ENCODE data around the gene CD14.

The CD14 gene

DNA sequence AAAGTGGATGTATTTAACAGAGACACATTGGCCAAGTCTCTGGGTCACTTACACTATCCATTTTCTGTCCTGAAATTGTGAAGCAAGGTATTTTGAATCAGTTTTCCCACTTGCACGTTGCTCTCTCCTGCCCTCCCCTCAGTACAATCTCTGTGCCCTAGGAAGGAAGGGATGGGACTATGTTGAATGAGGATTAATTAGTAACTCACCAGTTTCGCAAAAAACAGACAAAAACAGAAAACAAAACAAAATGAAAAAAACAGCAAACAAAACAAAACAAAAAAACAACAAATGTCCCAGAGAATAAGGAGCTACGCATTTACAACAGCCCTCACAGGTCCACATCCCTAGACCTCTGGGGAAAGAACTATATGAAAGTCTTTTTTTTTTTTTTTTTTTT lies 1.1 kb upstream of the CD14 start:
- ChIA-PET CTCF (interaction anchor here (0.5 to 3.2 kb wide), 11 partner anchors 11 to 1474 kb away, joined by 3 to 12 read pairs (median 4); partner anchors contain the start of genes EIF4EBP3, IK and NDUFA2), POLR2A (interaction anchor here (0.7 to 1.7 kb wide), 3 partner anchors 13 to 1475 kb away, joined by 3 to 9 read pairs (median 3); partner anchors contain the start of genes IK and NDUFA2)
- no peaks in the 10 kb centered on the region for H3K4me1 ChIP-seq (ENCODE audit: control insufficient read depth, insufficient read depth, low read length)
- H3K9me3 ChIP-seq (ENCODE audit: control insufficient read depth, insufficient read depth, low read depth, low read length): no peaks in the 10 kb centered on the region
- no peak overlapping the region for H3K27ac ChIP-seq (ENCODE audit: extremely low read depth, low read depth, low read length)
- TF ChIP-seq, protein P1, sequence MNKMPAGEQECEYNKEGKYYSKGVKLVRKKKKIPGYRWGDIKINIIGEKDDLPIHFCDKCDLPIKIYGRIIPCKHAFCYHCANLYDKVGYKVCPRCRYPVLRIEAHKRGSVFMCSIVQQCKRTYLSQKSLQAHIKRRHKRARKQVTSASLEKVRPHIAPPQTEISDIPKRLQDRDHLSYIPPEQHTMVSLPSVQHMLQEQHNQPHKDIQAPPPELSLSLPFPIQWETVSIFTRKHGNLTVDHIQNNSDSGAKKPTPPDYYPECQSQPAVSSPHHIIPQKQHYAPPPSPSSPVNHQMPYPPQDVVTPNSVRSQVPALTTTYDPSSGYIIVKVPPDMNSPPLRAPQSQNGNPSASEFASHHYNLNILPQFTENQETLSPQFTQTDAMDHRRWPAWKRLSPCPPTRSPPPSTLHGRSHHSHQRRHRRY (tag by site-specific recombination; IDR thresholded peaks at IDR 0.05): no peak
- no peak for TF ChIP-seq ZNF76 (tag by site-specific recombination; IDR thresholded peaks at IDR 0.05; ENCODE audit: borderline replicate concordance, low read depth)
- no peak overlapping the region for H3K4me3 ChIP-seq (ENCODE audit: low read depth, low read length)
- H3K36me3 ChIP-seq (ENCODE audit: control insufficient read depth in 2 of 2, insufficient read depth in 1 of 2, low read length in 2 of 2): no peaks in the 10 kb centered on the region

DNA sequence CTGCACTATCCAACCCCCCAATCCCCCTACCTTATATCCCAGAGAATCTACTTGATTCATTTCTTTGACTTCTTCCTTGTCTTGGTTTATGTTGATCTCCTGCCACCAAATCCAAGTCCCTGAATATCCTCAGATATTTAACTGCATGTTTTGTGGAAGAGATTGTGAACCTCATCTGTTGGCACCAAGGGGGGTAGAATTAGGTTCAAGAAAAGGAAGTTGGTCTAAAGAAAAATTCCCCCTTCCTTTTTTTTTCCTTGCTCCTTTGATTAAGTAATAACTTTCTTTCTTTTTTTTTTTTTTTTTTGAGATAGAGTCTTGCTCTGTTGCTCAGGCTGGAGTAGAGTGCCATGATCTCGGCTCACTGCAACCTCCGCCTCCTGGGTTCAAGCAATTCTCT lies 526 bp upstream of the CD14 start:
- Histone ChIP-seq H3K4me3 (ENCODE audit: low read depth, low read length) (no peak overlapping the region), H3K9me3 (ENCODE audit: control insufficient read depth, insufficient read depth, low read depth, low read length) (no peaks in the 10 kb centered on the region; the same call in 1 of the 2 replicates), H3K4me1 (ENCODE audit: control insufficient read depth, insufficient read depth, low read length) (no peaks in the 10 kb centered on the region), H3K27ac (ENCODE audit: extremely low read depth, low read depth, low read length) (no peak overlapping the region), H3K36me3 (ENCODE audit: control insufficient read depth in 2 of 2, insufficient read depth in 1 of 2, low read length in 2 of 2) (no peaks in the 10 kb centered on the region)
- CTCF ChIA-PET: interaction anchor here (2.0 to 3.2 kb wide), 2 partner anchors 13 to 261 kb away, joined by 10 to 12 read pairs; partner anchors contain the start of genes IK and NDUFA2
- POLR2A ChIA-PET: interaction anchor here (0.6 kb wide), 1 partner anchor 28 kb away, joined by 6 read pairs; no protein-coding TSS in a partner anchor
- TF ChIP-seq ZNF707 (tag by site-specific recombination; IDR thresholded peaks at IDR 0.05) (no peak), ZBTB48 (tag by site-specific recombination; IDR thresholded peaks at IDR 0.05) (no peak), ZNF623 (tag by site-specific recombination; IDR thresholded peaks at IDR 0.05) (no peak), ZNF175 (tag by site-specific recombination; IDR thresholded peaks at IDR 0.05) (no peak), KLF10 (tag by site-specific recombination; IDR thresholded peaks at IDR 0.05) (no peak), ZNF174 (tag by site-specific recombination; IDR thresholded peaks at IDR 0.05) (no peak), ZNF37A (tag by site-specific recombination; IDR thresholded peaks at IDR 0.05) (no peak), ZNF202 (tag by site-specific recombination; IDR thresholded peaks at IDR 0.05; ENCODE audit: borderline replicate concordance) (no peak), ZNF837 (tag by site-specific recombination; IDR thresholded peaks at IDR 0.05) (no peak), ZSCAN23 (tag by site-specific recombination; IDR thresholded peaks at IDR 0.05) (no peak), ZNF555 (tag by site-specific recombination; conservative IDR thresholded peaks at IDR 0.05) (no peak), ZSCAN30 (tag by site-specific recombination; IDR thresholded peaks at IDR 0.05) (no peak), ZNF157 (tag by site-specific recombination; IDR thresholded peaks at IDR 0.05) (no peak), SP7 (tag by site-specific recombination; IDR thresholded peaks at IDR 0.05) (no peak), ZNF561 (tag by site-specific recombination; IDR thresholded peaks at IDR 0.05; ENCODE audit: borderline replicate concordance) (no peak), ZNF146 (tag by site-specific recombination; IDR thresholded peaks at IDR 0.05) (no peak), ZNF530 (tag by site-specific recombination; IDR thresholded peaks at IDR 0.05; ENCODE audit: low read depth) (no peak)
- TF ChIP-seq, protein P2, sequence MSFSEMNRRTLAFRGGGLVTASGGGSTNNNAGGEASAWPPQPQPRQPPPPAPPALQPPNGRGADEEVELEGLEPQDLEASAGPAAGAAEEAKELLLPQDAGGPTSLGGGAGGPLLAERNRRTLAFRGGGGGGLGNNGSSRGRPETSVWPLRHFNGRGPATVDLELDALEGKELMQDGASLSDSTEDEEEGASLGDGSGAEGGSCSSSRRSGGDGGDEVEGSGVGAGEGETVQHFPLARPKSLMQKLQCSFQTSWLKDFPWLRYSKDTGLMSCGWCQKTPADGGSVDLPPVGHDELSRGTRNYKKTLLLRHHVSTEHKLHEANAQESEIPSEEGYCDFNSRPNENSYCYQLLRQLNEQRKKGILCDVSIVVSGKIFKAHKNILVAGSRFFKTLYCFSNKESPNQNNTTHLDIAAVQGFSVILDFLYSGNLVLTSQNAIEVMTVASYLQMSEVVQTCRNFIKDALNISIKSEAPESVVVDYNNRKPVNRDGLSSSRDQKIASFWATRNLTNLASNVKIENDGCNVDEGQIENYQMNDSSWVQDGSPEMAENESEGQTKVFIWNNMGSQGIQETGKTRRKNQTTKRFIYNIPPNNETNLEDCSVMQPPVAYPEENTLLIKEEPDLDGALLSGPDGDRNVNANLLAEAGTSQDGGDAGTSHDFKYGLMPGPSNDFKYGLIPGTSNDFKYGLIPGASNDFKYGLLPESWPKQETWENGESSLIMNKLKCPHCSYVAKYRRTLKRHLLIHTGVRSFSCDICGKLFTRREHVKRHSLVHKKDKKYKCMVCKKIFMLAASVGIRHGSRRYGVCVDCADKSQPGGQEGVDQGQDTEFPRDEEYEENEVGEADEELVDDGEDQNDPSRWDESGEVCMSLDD (tag by site-specific recombination; IDR thresholded peaks at IDR 0.05): no peak
- TF ChIP-seq, protein P3, sequence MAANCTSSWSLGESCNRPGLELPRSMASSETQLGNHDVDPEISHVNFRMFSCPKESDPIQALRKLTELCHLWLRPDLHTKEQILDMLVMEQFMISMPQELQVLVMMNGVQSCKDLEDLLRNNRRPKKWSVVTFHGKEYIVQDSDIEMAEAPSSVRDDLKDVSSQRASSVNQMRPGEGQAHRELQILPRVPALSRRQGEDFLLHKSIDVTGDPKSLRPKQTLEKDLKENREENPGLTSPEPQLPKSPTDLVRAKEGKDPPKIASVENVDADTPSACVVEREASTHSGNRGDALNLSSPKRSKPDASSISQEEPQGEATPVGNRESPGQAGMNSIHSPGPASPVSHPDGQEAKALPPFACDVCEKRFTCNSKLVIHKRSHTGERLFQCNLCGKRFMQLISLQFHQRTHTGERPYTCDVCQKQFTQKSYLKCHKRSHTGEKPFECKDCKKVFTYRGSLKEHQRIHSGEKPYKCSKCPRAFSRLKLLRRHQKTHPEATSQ (tag by site-specific recombination; IDR thresholded peaks at IDR 0.05): no peak

Measured in HEK293 (cell line).